K562 (cell line): ENCODE results near the gene EHD3. TPM values are rescaled to one million over a fixed set of nuclear protein-coding genes. Genes with fewer than 3 reads are reported as not detected.

ENCODE experiments used
- ATAC-seq: fragments of 200-7000 bp; cut with Tn5 transposase; 3 replicates; pipeline ENCODE4 v1.9.1; 2020; ENCODE audit warnings: moderate library complexity
- BruUV-seq: library from RNA; stranded (reverse); fragments of 400-500 nt; replicated peaks from 2 replicates; lab custom pipeline; 2021; lab: Mats Ljungman, UMichigan
- CTCF ChIA-PET: fragments of 300-600 bp; formaldehyde crosslinking; extraction: SDS; loops from one replicate; lab custom pipeline; 2021; ENCODE audit warnings: low intra/inter-chr PET ratio; lab: Yijun Ruan, JAX
- POLR2A ChIA-PET: fragments of 300-600, 350-650 bp; sonication (Branson Sonifier 250); formaldehyde crosslinking; extraction: SDS; loops from one replicate; lab custom pipeline; 2021; ENCODE audit warnings: antibody characterized with exemption, inconsistent platforms; lab: Yijun Ruan, JAX
- DNase-seq, 4 experiments: peaks; one replicate each; pipeline versions ENCODE4 v3.0.0 to v3.0.0-alpha.2; 2011 to 2018; ENCODE audit warnings: low spot score in 3 of 4, mixed read lengths in 3 of 4; ENCODE audit errors: extremely low read depth in 1 of 4
- FAIRE-seq: peaks from 2 replicates; lab custom pipeline; 2011; peaks lifted over from hg19 to GRCh38; lab: Jason Lieb, UNC
- H2AFZ ChIP-seq: 2 replicates; pipeline ENCODE4 v1.6.0; 2011; ENCODE audit warnings: low read depth, low read length, control low read depth, inconsistent platforms
- H3K27ac ChIP-seq: fragments of 200-600 bp; 3 replicates; pipeline ENCODE4 v1.8.0; 2011; ENCODE audit warnings: low read depth, mild to moderate bottlenecking, control low read depth, inconsistent platforms, low read length, moderate library complexity, mixed read lengths; ENCODE audit errors: extremely low read depth
- H3K27me3 ChIP-seq, 2 experiments: fragments of 300-600 bp in 1 of 2; 2 replicates in 1 of 2; 3 replicates in 1 of 2; pipeline versions ENCODE4 v1.6.0 to v1.8.0; 2011; ENCODE audit warnings: inconsistent platforms in 2 of 2, low read length in 2 of 2, mild to moderate bottlenecking in 1 of 2, mixed read lengths in 1 of 2, moderate library complexity in 1 of 2; ENCODE audit not compliant: control insufficient read depth in 2 of 2, insufficient read depth in 2 of 2
- H3K36me3 ChIP-seq: fragments of 300-600 bp; 3 replicates; pipeline ENCODE4 v1.8.0; 2011; ENCODE audit warnings: mild to moderate bottlenecking, low read length, inconsistent platforms; ENCODE audit not compliant: control insufficient read depth, insufficient read depth
- H3K4me1 ChIP-seq, 2 experiments: fragments of 200-600 bp in 1 of 2; replicated peaks in 1 of 2; 2 replicates in 1 of 2; 3 replicates in 1 of 2; pipeline versions ENCODE4 v1.5.1 to v1.8.0; 2011; ENCODE audit warnings: inconsistent platforms in 2 of 2, low read length in 2 of 2, mild to moderate bottlenecking in 1 of 2, mixed read lengths in 1 of 2, moderate library complexity in 1 of 2; ENCODE audit not compliant: control insufficient read depth in 2 of 2, insufficient read depth in 2 of 2
- H3K4me2 ChIP-seq: 2 replicates; pipeline ENCODE4 v1.6.1; 2011; ENCODE audit warnings: low read length, control low read depth, inconsistent platforms, mixed read lengths; ENCODE audit not compliant: insufficient read depth
- H3K4me3 ChIP-seq: fragments of 200-600 bp; sonication (generic), shearing (Covaris generic); 2 replicates; pipeline ENCODE4 v1.5.1; 2016; ENCODE audit warnings: control low read depth, inconsistent platforms
- H3K79me2 ChIP-seq: fragments of 200-600 bp; 3 replicates; pipeline ENCODE4 v1.8.0; 2011; ENCODE audit warnings: low read length, inconsistent platforms; ENCODE audit not compliant: control insufficient read depth, insufficient read depth
- H3K9ac ChIP-seq, 2 experiments: 2 replicates each; pipeline versions ENCODE4 v1.6.0 to v1.6.1; 2011; ENCODE audit warnings: low read depth in 2 of 2, low read length in 2 of 2, control low read depth in 1 of 2, inconsistent platforms in 1 of 2, mild to moderate bottlenecking in 1 of 2, mixed read lengths in 1 of 2; ENCODE audit not compliant: insufficient read depth in 1 of 2
- H3K9me1 ChIP-seq: one replicate; pipeline ENCODE4 v1.6.0; 2011; ENCODE audit warnings: inconsistent platforms, mild to moderate bottlenecking, low read length, moderate library complexity; ENCODE audit not compliant: control insufficient read depth, insufficient read depth
- H3K9me3 ChIP-seq: replicated peaks from 2 replicates; pipeline ENCODE4 v1.5.1; 2011; ENCODE audit warnings: low read depth, low read length, inconsistent platforms; ENCODE audit not compliant: control insufficient read depth, insufficient read depth
- H4K20me1 ChIP-seq: replicated peaks from 2 replicates; pipeline ENCODE4 v1.6.1; 2011; ENCODE audit warnings: low read length, inconsistent platforms, mixed read lengths; ENCODE audit not compliant: control insufficient read depth, insufficient read depth
- FOXP4 ChIP-seq: sonication (generic); formaldehyde crosslinking; IDR thresholded peaks from 2 replicates; pipeline ENCODE4 v1.8.0; 2022; ENCODE audit warnings: mild to moderate bottlenecking, missing genetic modification reagents, borderline replicate concordance
- HNRNPL ChIP-seq: fragments of 200-400 bp; formaldehyde crosslinking; IDR thresholded peaks from 2 replicates; pipeline ENCODE4 v1.6.1; 2017; ENCODE audit warnings: low read depth, mild to moderate bottlenecking, low read length
- POLR2AphosphoS2 ChIP-seq: IDR thresholded peaks from 2 replicates; pipeline ENCODE4 v1.6.1; 2012; ENCODE audit warnings: low read length, improper control_type of control experiment
- STAT6 ChIP-seq: sonication (generic); formaldehyde crosslinking; IDR thresholded peaks from 2 replicates; pipeline ENCODE4 v1.8.1; 2023; ENCODE audit warnings: mild to moderate bottlenecking, missing genetic modification reagents
- USF2 ChIP-seq: sonication (generic); formaldehyde crosslinking; IDR thresholded peaks from 2 replicates; pipeline ENCODE4 v1.5.0; 2020; ENCODE audit warnings: missing genetic modification reagents
- ZKSCAN1 ChIP-seq: fragments of 150-350 bp; IDR thresholded peaks from 2 replicates; pipeline ENCODE4 v1.6.1; 2016; ENCODE audit warnings: low read depth, low read length
- ZNF277 ChIP-seq: fragments of 250-450 bp; sonication (Bioruptor Pico); IDR thresholded peaks from 2 replicates; pipeline ENCODE4 v1.8.0; 2022; ENCODE audit warnings: inconsistent platforms, mild to moderate bottlenecking, moderate library complexity, borderline replicate concordance
- WGBS: fragments of 100-300 bp; shearing (Covaris generic); methylation state at CpG from one replicate; pipeline ENCODE4 v1.1.6; 2016; ENCODE audit warnings: low coverage, mixed read lengths; ENCODE audit not compliant: insufficient coverage; ENCODE audit errors: missing lambda C conversion rate; 5-methylcytosine and 5-hydroxymethylcytosine counted together
- in situ Hi-C: fragments of 300-500 bp; cut with MboI; formaldehyde crosslinking; loops from 4 replicates; pipeline ENCODE4 v1.15.0; 2018; ENCODE audit warnings: inconsistent platforms, mixed read lengths
- intact Hi-C: fragments of 100-400 bp; cut with micrococcal nuclease; formaldehyde crosslinking; loops from 2 replicates; pipeline ENCODE4 v1.14.2; 2022
- polyA plus RNA-seq, 8 experiments: library from polyadenylated mRNA; depleted of rRNA in 4 of 8; stranded (reverse) in 5 of 8; unstranded in 3 of 8; fragments of >200 nt; fragmentation: Nextera tagmentation in 2 of 8; fragmentation: Illumina TruSeq in 1 of 8; extraction: Ambion mirVana in 2 of 8; extraction: Trizol in 1 of 8; gene quantifications; 2 replicates each; pipeline versions ENCODE4 v1.2.1 to v1.2.3, GENCODE V29; 2011 to 2014; ENCODE audit warnings: inconsistent platforms in 1 of 8, missing spikeins in 1 of 8
- total RNA-seq, 7 experiments: library from RNA; depleted of rRNA in 6 of 7; stranded (reverse); fragments of >200 nt in 6 of 7; fragmentation: Illumina TruSeq in 2 of 7; extraction: Trizol in 2 of 7; gene quantifications; 2 replicates each; pipeline versions ENCODE4 v1.2.1 to v1.2.3, GENCODE V29; 2011 to 2021; ENCODE audit warnings: low replicate concordance in 1 of 7

Gene EHD3
- total and polyA plus RNA-seq, 9 of the 15 experiments (the other 6 are each of a cell fraction or from before 2014, with no cell fraction given): under 0.01 to 0.04 (median 0.03) TPM; not detected in 3

GRCh38 chr2:31205613-31206012 is 28.3 kb upstream of the EHD3 start (continued):
- TF ChIP-seq STAT6 (CRISPR knock-in tag) (no peak), USF2 (no peak)

GRCh38 chr2:31207790-31208189 is 26.2 kb upstream of the EHD3 start:
- Histone ChIP-seq H3K36me3 (no peaks in the 10 kb centered on the region), H3K79me2 (no peaks in the 10 kb centered on the region), H3K9me1 (no peaks in the 10 kb centered on the region), H2AFZ (no peak overlapping the region), H3K27ac (no peak overlapping the region), H4K20me1 (no peaks in the 10 kb centered on the region)
- ATAC-seq: no peak
- in situ Hi-C loops: no loop called here
- CTCF ChIA-PET: no interaction called here
- TF ChIP-seq ZNF277 (CRISPR knock-in tag) (no peak), FOXP4 (CRISPR knock-in tag) (no peak), ZKSCAN1 (no peak), HNRNPL (no peak), POLR2AphosphoS2 (no peak)
- TF ChIP-seq, all 486 proteins: peak for 0
- DNase-seq (no peak), FAIRE-seq (no peak)
- BruUV-seq: no TSS peak
- 0% methylated on average over 2 of the region's 2 CpGs for WGBS
- H3K9me3 ChIP-seq: no peaks in the 10 kb centered on the region
- H3K4me3 ChIP-seq: no peak overlapping the region
- intact Hi-C loops: no loop called here
- H3K4me1 ChIP-seq: no peaks in the 10 kb centered on the region
- POLR2A ChIA-PET: no interaction called here
- no peak overlapping the region for H3K9ac ChIP-seq
- no peak overlapping the region for H3K4me2 ChIP-seq
- H3K27me3 ChIP-seq: peaks cover 0 to 4% of the 10 kb centered on the region in 2 experiments; a peak in 2 of 5 replicates
